Heart left ventricle (tissue), 13 donors: ENCODE measurements around the gene SERINC2.
A peak's percentile ranks its signal among the peaks of the same experiment; 100 is the strongest.

Experiments
- POLR2A ChIP-seq, 2 donors: fragments of 450-650 bp; IDR thresholded peaks; one replicate each; pipeline ENCODE4 v1.6.1; 2017; ENCODE audit warnings: antibody characterized with exemption in 2 of 2, mild to moderate bottlenecking in 2 of 2, moderate library complexity in 2 of 2
- TF ChIP-seq, protein P1 (sequence below), 12 donors: fragments of 200-600 bp; sonication (generic) in 4 of 12; IDR thresholded peaks; one replicate each; pipeline versions ENCODE4 v1.5.0 to v1.8.0; 2018 to 2022; ENCODE audit warnings: antibody characterized with exemption in 12 of 12, mild to moderate bottlenecking in 5 of 12
- donor health status: ischemic (EF 13 %, LVEDD 7.1; RV severe dilation, severe dysfunction).
- donor health status: DM: no; HTN: yes; CAD: no.
- donor health status: DM: no; HTN: no; CAD: no.
- donor health status: ischemic (EF 25% LVEDD 6.9; RV normal size, moderate dysfunction).
- donor health status: ischemic (EF 25% LVEDD 5.7; RV mildly dilated, moderate dysfunction).
- donor health status: ischemic (EF 35%, LVEDD 5.7; RV mildly dilated, moderate dysfunction).
- donor health status: nonischemic (EF 11% LVEDD 7.7; RV severe dilation, severe dysfunction).
- donor health status: DM: yes; HTN: yes; CAD: no.
- donor health status: PGD.
- donor health status: ischemic (EF 29% LVEDD 5.4; RV normal size, mild dysfunction).
- donor health status: nonischemic (EF 23%, LVEDD 6.1; RV moderate dilation, normal function).

DNA sequence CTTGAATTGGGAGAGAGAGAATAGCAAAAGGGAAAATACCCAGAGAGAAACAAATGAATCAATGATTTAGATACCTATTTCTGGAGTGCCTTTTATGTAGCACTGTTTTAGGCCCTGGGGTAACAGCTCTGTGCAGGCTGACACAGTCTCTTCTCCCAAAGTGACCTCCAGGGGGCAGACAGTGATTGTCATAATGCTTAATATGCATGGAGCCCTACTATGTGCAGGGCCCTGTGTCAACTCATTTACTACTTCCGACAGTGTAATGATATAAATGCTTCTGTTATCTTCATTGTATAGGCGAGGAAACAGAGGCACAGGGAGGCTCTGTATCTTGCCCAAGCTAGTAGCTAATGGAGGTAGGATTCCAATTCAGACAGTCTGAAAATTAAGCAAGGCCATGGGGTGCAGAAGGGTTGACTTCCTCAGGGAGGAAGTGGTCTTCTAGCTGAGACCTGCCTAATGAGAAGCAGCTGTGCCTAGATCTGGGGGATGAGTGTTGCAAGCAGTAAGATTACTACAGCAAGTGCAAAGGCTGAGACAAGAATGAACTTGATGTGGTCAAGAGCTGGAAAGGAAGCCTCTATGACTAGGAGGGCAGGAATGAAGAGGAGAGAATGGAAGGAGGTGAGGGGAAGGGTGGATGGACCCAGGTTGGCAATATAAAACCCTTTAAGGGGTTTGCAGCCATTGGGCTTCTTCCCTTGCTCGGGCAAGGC lies 16.2 kb upstream of the SERINC2 start:
- TF ChIP-seq, protein P1, sequence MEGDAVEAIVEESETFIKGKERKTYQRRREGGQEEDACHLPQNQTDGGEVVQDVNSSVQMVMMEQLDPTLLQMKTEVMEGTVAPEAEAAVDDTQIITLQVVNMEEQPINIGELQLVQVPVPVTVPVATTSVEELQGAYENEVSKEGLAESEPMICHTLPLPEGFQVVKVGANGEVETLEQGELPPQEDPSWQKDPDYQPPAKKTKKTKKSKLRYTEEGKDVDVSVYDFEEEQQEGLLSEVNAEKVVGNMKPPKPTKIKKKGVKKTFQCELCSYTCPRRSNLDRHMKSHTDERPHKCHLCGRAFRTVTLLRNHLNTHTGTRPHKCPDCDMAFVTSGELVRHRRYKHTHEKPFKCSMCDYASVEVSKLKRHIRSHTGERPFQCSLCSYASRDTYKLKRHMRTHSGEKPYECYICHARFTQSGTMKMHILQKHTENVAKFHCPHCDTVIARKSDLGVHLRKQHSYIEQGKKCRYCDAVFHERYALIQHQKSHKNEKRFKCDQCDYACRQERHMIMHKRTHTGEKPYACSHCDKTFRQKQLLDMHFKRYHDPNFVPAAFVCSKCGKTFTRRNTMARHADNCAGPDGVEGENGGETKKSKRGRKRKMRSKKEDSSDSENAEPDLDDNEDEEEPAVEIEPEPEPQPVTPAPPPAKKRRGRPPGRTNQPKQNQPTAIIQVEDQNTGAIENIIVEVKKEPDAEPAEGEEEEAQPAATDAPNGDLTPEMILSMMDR (IDR thresholded peaks at IDR 0.05): peak in 5 of 12 donors; percentile 8 to 24 (median 11)
- no peak for TF ChIP-seq POLR2A (IDR thresholded peaks at IDR 0.05)
